ENCODE measurements around the gene NCBP1. TPM values are rescaled to one million over a fixed set of nuclear protein-coding genes. Genes with fewer than 3 reads are reported as not detected.

The NCBP1 gene
- total RNA-seq, 1 donor = 37.3 TPM

GRCh38 chr9:97682242-97682641 is 48.6 kb downstream of the NCBP1 start:
- peaks cover 55% of the 10 kb centered on the region for H3K36me3 ChIP-seq (ENCODE audit: insufficient read depth, low read length)

GRCh38 chr9:97688654-97689053 is 55.0 kb downstream of the NCBP1 start:
- Histone ChIP-seq H3K27me3 (ENCODE audit: insufficient read depth, low read length) (no peaks in the 10 kb centered on the region), H2AFZ (ENCODE audit: low read length) (no peak overlapping the region), H3K4me1 (ENCODE audit: insufficient read depth, low read length) (peaks cover 7% of the 10 kb centered on the region), H3K4me2 (ENCODE audit: insufficient read depth, low read length) (no peak overlapping the region), H3K4me3 (ENCODE audit: insufficient read depth, low read length) (no peak overlapping the region), H3K27ac (ENCODE audit: low read depth, low read length) (no peak overlapping the region), H3K79me2 (ENCODE audit: insufficient read depth, low read length) (peaks cover 6% of the 10 kb centered on the region), H3K9me3 (ENCODE audit: low read depth, low read length) (no peaks in the 10 kb centered on the region), H3K36me3 (ENCODE audit: insufficient read depth, low read length) (peaks cover 36% of the 10 kb centered on the region), H4K20me1 (ENCODE audit: insufficient read depth, low read length) (no peaks in the 10 kb centered on the region)
- no peak for DNase-seq (ENCODE audit: insufficient read length, low spot score, missing footprints)
- no peak for TF ChIP-seq CTCF (IDR thresholded peaks at IDR 0.05; ENCODE audit: extremely low read depth, low read depth, low read length)

More at GRCh38 chr9:97682242-97682641, 48.6 kb downstream of the NCBP1 start:
- peaks cover 8% of the 10 kb centered on the region for H3K79me2 ChIP-seq (ENCODE audit: insufficient read depth, low read length)
- no peak overlapping the region for H2AFZ ChIP-seq (ENCODE audit: low read length)
- H3K4me1 ChIP-seq (ENCODE audit: insufficient read depth, low read length) = no peaks in the 10 kb centered on the region
- H3K27me3 ChIP-seq (ENCODE audit: insufficient read depth, low read length) = no peaks in the 10 kb centered on the region
- H3K9me3 ChIP-seq (ENCODE audit: low read depth, low read length) = no peaks in the 10 kb centered on the region
- no peak overlapping the region for H3K4me3 ChIP-seq (ENCODE audit: insufficient read depth, low read length)
- no peak for DNase-seq (ENCODE audit: insufficient read length, low spot score, missing footprints)
- H4K20me1 ChIP-seq (ENCODE audit: insufficient read depth, low read length) = peaks cover 7% of the 10 kb centered on the region
- H3K4me2 ChIP-seq (ENCODE audit: insufficient read depth, low read length) = no peak overlapping the region
- no peak overlapping the region for H3K27ac ChIP-seq (ENCODE audit: low read depth, low read length)
- TF ChIP-seq CTCF (IDR thresholded peaks at IDR 0.05; ENCODE audit: extremely low read depth, low read depth, low read length) = no peak

GRCh38 chr9:97689401-97690180 is 56.0 kb downstream of the NCBP1 start:
- no peak for DNase-seq (ENCODE audit: insufficient read length, low spot score, missing footprints)
- H3K4me2 ChIP-seq (ENCODE audit: insufficient read depth, low read length) = no peak overlapping the region
- H3K4me1 ChIP-seq (ENCODE audit: insufficient read depth, low read length) = peaks cover 7% of the 10 kb centered on the region
- H3K79me2 ChIP-seq (ENCODE audit: insufficient read depth, low read length) = peaks cover 15% of the 10 kb centered on the region
- no peaks in the 10 kb centered on the region for H3K9me3 ChIP-seq (ENCODE audit: low read depth, low read length)
- no peaks in the 10 kb centered on the region for H3K27me3 ChIP-seq (ENCODE audit: insufficient read depth, low read length)
- no peaks in the 10 kb centered on the region for H4K20me1 ChIP-seq (ENCODE audit: insufficient read depth, low read length)
- H3K36me3 ChIP-seq (ENCODE audit: insufficient read depth, low read length) = peaks cover 26% of the 10 kb centered on the region
- H3K4me3 ChIP-seq (ENCODE audit: insufficient read depth, low read length) = no peak overlapping the region
- TF ChIP-seq CTCF (IDR thresholded peaks at IDR 0.05; ENCODE audit: extremely low read depth, low read depth, low read length) = no peak
- no peak overlapping the region for H3K27ac ChIP-seq (ENCODE audit: low read depth, low read length)
- H2AFZ ChIP-seq (ENCODE audit: low read length) = no peak overlapping the region

GRCh38 chr9:97694769-97695168 is 61.1 kb downstream of the NCBP1 start:
- no peak for TF ChIP-seq CTCF (IDR thresholded peaks at IDR 0.05; ENCODE audit: extremely low read depth, low read depth, low read length)
- no peak overlapping the region for H2AFZ ChIP-seq (ENCODE audit: low read length)
- H3K4me3 ChIP-seq (ENCODE audit: insufficient read depth, low read length) = no peak overlapping the region
- H3K79me2 ChIP-seq (ENCODE audit: insufficient read depth, low read length) = peaks cover 39% of the 10 kb centered on the region
- no peaks in the 10 kb centered on the region for H3K9me3 ChIP-seq (ENCODE audit: low read depth, low read length)
- H3K27me3 ChIP-seq (ENCODE audit: insufficient read depth, low read length) = no peaks in the 10 kb centered on the region
- no peak overlapping the region for H3K27ac ChIP-seq (ENCODE audit: low read depth, low read length)
- no peak for DNase-seq (ENCODE audit: insufficient read length, low spot score, missing footprints)
- H3K4me2 ChIP-seq (ENCODE audit: insufficient read depth, low read length) = no peak overlapping the region
- peaks cover 7% of the 10 kb centered on the region for H3K36me3 ChIP-seq (ENCODE audit: insufficient read depth, low read length)
- peaks cover 20% of the 10 kb centered on the region for H3K4me1 ChIP-seq (ENCODE audit: insufficient read depth, low read length)
- H4K20me1 ChIP-seq (ENCODE audit: insufficient read depth, low read length) = peaks cover 12% of the 10 kb centered on the region
